Kidney epithelial cell (primary cell): ENCODE data around the gene YWHAH. TPM values are rescaled to one million over a fixed set of nuclear protein-coding genes. Genes with fewer than 3 reads are reported as not detected.

ENCODE experiments used
- DNase-seq: peaks from one replicate; pipeline ENCODE4 v3.0.0-alpha.2; 2010; ENCODE audit warnings: low read depth
- H3K27me3 ChIP-seq: 2 replicates; pipeline ENCODE4 v1.6.0; 2011; ENCODE audit warnings: low read length; ENCODE audit not compliant: control insufficient read depth, insufficient read depth
- H3K36me3 ChIP-seq: 2 replicates; pipeline ENCODE4 v1.5.1; 2011; ENCODE audit warnings: low read length; ENCODE audit not compliant: control insufficient read depth, insufficient read depth
- H3K4me3 ChIP-seq: 2 replicates; pipeline ENCODE4 v1.5.1; 2011; ENCODE audit warnings: low read depth, mild to moderate bottlenecking, control low read depth, low read length
- total RNA-seq: library from RNA; depleted of rRNA; stranded (reverse); fragments of >200 nt; gene quantifications from 2 replicates; pipeline ENCODE4 v1.2.3, GENCODE V29; 2015
- TF ChIP-seq, protein P1 (sequence below): IDR thresholded peaks from 2 replicates; pipeline ENCODE4 v1.5.1; 2011; ENCODE audit warnings: mild to moderate bottlenecking, moderate library complexity, low read length, control low read depth, inconsistent platforms; ENCODE audit not compliant: insufficient read depth, poor library complexity, severe bottlenecking

YWHAH gene
- total RNA-seq, 1 donor from 2014 or later: 183 TPM

DNA sequence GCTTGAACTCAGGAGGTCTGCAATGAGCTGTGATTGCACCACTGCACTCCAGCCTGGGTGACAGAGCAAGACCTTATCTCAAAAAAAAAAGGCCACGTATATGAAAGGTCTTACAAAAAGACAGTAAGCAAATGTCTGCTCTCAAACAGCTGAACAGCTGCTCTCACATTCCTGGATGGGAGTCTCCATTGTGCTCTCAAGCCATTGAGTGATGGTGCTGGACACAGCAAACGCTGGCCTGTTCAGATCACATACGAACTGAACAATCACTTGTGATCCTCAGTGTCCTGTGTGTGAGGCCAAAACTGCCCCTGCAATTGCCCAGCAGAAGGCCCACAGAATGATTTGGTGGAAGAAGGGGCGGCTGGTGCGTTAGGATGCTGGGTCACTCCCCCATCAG is 34.4 kb upstream of the YWHAH start:
- Histone ChIP-seq H3K27me3 (no peaks in the 10 kb centered on the region), H3K4me3 (no peak overlapping the region), H3K36me3 (no peaks in the 10 kb centered on the region)
- TF ChIP-seq, protein P1, sequence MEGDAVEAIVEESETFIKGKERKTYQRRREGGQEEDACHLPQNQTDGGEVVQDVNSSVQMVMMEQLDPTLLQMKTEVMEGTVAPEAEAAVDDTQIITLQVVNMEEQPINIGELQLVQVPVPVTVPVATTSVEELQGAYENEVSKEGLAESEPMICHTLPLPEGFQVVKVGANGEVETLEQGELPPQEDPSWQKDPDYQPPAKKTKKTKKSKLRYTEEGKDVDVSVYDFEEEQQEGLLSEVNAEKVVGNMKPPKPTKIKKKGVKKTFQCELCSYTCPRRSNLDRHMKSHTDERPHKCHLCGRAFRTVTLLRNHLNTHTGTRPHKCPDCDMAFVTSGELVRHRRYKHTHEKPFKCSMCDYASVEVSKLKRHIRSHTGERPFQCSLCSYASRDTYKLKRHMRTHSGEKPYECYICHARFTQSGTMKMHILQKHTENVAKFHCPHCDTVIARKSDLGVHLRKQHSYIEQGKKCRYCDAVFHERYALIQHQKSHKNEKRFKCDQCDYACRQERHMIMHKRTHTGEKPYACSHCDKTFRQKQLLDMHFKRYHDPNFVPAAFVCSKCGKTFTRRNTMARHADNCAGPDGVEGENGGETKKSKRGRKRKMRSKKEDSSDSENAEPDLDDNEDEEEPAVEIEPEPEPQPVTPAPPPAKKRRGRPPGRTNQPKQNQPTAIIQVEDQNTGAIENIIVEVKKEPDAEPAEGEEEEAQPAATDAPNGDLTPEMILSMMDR: no peak
- no peak for DNase-seq

- DNase-seq: no peak
- TF ChIP-seq, protein P1: no peak
- H3K4me3 ChIP-seq: no peak overlapping the region
- H3K36me3 ChIP-seq: no peaks in the 10 kb centered on the region
- no peaks in the 10 kb centered on the region for H3K27me3 ChIP-seq
Measured at GRCh38 chr22:31911565-31912406, 32.5 kb upstream of the YWHAH start.

- H3K36me3 ChIP-seq: no peaks in the 10 kb centered on the region
- no peak for DNase-seq
- H3K4me3 ChIP-seq: no peak overlapping the region
- TF ChIP-seq, protein P1: no peak
- H3K27me3 ChIP-seq: no peaks in the 10 kb centered on the region
Measured at GRCh38 chr22:31912407-31912743, 32.0 kb upstream of the YWHAH start.

- H3K36me3 ChIP-seq: no peaks in the 10 kb centered on the region
- no peak overlapping the region for H3K4me3 ChIP-seq
- no peaks in the 10 kb centered on the region for H3K27me3 ChIP-seq
- no peak for DNase-seq
- TF ChIP-seq, protein P1: no peak
Measured at GRCh38 chr22:31915586-31915985, 28.7 kb upstream of the YWHAH start.

- TF ChIP-seq, protein P1: no peak
- DNase-seq: no peak
- no peaks in the 10 kb centered on the region for H3K27me3 ChIP-seq
- H3K36me3 ChIP-seq: no peaks in the 10 kb centered on the region
- no peak overlapping the region for H3K4me3 ChIP-seq
Measured at GRCh38 chr22:31917227-31917921, 27.0 kb upstream of the YWHAH start.

GRCh38 chr22:31919730-31920129 is 24.6 kb upstream of the YWHAH start:
- DNase-seq: no peak
- no peak overlapping the region for H3K4me3 ChIP-seq
- TF ChIP-seq, protein P1: no peak

More at GRCh38 chr22:31919730-31920129, 24.6 kb upstream of the YWHAH start:
- Histone ChIP-seq H3K27me3 (no peaks in the 10 kb centered on the region), H3K36me3 (no peaks in the 10 kb centered on the region)
